Endometrial microvascular endothelial cells (primary cell): ENCODE data around the gene GCFC2. TPM values are rescaled to one million over a fixed set of nuclear protein-coding genes. Genes with fewer than 3 reads are reported as not detected.

ENCODE experiments used
- in situ Hi-C: cut with HindIII; loops from 2 replicates; pipeline ENCODE4 v1.10.0; 2017; ENCODE audit warnings: low sequenced_read_pairs, low pct_unique_long_range_greater_than_20kb; ENCODE audit errors: inconsistent ontology term
- total RNA-seq: library from RNA; depleted of rRNA; stranded (reverse); fragments of >200 nt; gene quantifications from one replicate; pipeline ENCODE4 v1.2.3, GENCODE V29; 2015; ENCODE audit errors: inconsistent ontology term

GCFC2 gene
- total RNA-seq, 1 donor from 2014 or later: 33.5 TPM

GRCh38 chr2:75640621-75641121 lies 70.0 kb downstream of the GCFC2 start:
- in situ Hi-C loops: no loop called here

- in situ Hi-C loops: no loop called here
Measured at GRCh38 chr2:75637568-75637967, 73.1 kb downstream of the GCFC2 start.

- in situ Hi-C loops: no loop called here
Measured at GRCh38 chr2:75634945-75635344, 75.8 kb downstream of the GCFC2 start.

- in situ Hi-C loops: no loop called here
Measured at GRCh38 chr2:75633620-75634019, 77.1 kb downstream of the GCFC2 start.

GRCh38 chr2:75632813-75633212 lies 77.9 kb downstream of the GCFC2 start:
- in situ Hi-C loops: no loop called here

- in situ Hi-C loops: no loop called here
Measured at GRCh38 chr2:75632091-75632701, 78.5 kb downstream of the GCFC2 start.

- in situ Hi-C loops: no loop called here
Measured at GRCh38 chr2:75627902-75628504, 82.7 kb downstream of the GCFC2 start.

- in situ Hi-C loops: loop anchor here (25.0 kb wide), 1 partner anchor 161 kb away; no protein-coding TSS in a partner anchor
Measured at GRCh38 chr2:75622929-75623328, 87.8 kb downstream of the GCFC2 start.

GRCh38 chr2:75622500-75622899 lies 88.2 kb downstream of the GCFC2 start:
- in situ Hi-C loops: loop anchor here (25.0 kb wide), 1 partner anchor 160 kb away; no protein-coding TSS in a partner anchor

- in situ Hi-C loops: loop anchor here (25.0 kb wide), 1 partner anchor 159 kb away; no protein-coding TSS in a partner anchor
Measured at GRCh38 chr2:75621228-75621627, 89.5 kb downstream of the GCFC2 start.

- in situ Hi-C loops: loop anchor here (25.0 kb wide), 1 partner anchor 158 kb away; no protein-coding TSS in a partner anchor
Measured at GRCh38 chr2:75619956-75620740, 90.6 kb downstream of the GCFC2 start.

GRCh38 chr2:75616933-75617332 lies 93.8 kb downstream of the GCFC2 start:
- in situ Hi-C loops: loop anchor here (25.0 kb wide), 1 partner anchor 155 kb away; no protein-coding TSS in a partner anchor

- in situ Hi-C loops: loop anchor here (25.0 kb wide), 1 partner anchor 154 kb away; no protein-coding TSS in a partner anchor
Measured at GRCh38 chr2:75616406-75616805, 94.3 kb downstream of the GCFC2 start.

- in situ Hi-C loops: loop anchor here (25.0 kb wide), 1 partner anchor 152 kb away; no protein-coding TSS in a partner anchor
Measured at GRCh38 chr2:75614162-75614651, 96.5 kb downstream of the GCFC2 start.

- in situ Hi-C loops: loop anchor here (25.0 kb wide), 1 partner anchor 151 kb away; no protein-coding TSS in a partner anchor
Measured at GRCh38 chr2:75612862-75613243, 97.9 kb downstream of the GCFC2 start.
